Stimulated activated naive CD8-positive, alpha-beta T cell treated with anti-CD3 and anti-CD28 coated beads, Interleukin-15, amount 100 ng/mL, for 72 hours (primary cell): ENCODE results near the gene PAX8.

ENCODE experiments used
- ATAC-seq: fragments of 150-1000 bp; cut with Tn5 transposase; 2 replicates; pipeline ENCODE4 v1.10.0; 2021; ENCODE audit warnings: mild to moderate bottlenecking, moderate library complexity
- DNase-seq, 2 donors: peaks; one replicate each; pipeline ENCODE4 v3.0.0; 2021 to 2022
- H3K27ac Mint-ChIP-seq, 2 donors: one replicate each; pipeline ENCODE4 v1.8.0; 2022; ENCODE audit warnings: mild to moderate bottlenecking in 2 of 2, mixed read lengths in 2 of 2, moderate library complexity in 2 of 2
- H3K27me3 Mint-ChIP-seq: one replicate; pipeline ENCODE4 v1.8.0; 2022; ENCODE audit warnings: mixed read lengths
- H3K4me1 Mint-ChIP-seq: one replicate; pipeline ENCODE4 v1.8.0; 2022; ENCODE audit warnings: mild to moderate bottlenecking, mixed read lengths
- H3K4me3 Mint-ChIP-seq, 2 donors: one replicate each; pipeline ENCODE4 v1.8.0; 2022; ENCODE audit warnings: mild to moderate bottlenecking in 2 of 2, mixed read lengths in 2 of 2, moderate library complexity in 1 of 2
- H3K9me3 Mint-ChIP-seq, 2 donors: one replicate each; pipeline ENCODE4 v1.8.0; 2022; ENCODE audit warnings: mixed read lengths in 2 of 2

Gene PAX8

DNA sequence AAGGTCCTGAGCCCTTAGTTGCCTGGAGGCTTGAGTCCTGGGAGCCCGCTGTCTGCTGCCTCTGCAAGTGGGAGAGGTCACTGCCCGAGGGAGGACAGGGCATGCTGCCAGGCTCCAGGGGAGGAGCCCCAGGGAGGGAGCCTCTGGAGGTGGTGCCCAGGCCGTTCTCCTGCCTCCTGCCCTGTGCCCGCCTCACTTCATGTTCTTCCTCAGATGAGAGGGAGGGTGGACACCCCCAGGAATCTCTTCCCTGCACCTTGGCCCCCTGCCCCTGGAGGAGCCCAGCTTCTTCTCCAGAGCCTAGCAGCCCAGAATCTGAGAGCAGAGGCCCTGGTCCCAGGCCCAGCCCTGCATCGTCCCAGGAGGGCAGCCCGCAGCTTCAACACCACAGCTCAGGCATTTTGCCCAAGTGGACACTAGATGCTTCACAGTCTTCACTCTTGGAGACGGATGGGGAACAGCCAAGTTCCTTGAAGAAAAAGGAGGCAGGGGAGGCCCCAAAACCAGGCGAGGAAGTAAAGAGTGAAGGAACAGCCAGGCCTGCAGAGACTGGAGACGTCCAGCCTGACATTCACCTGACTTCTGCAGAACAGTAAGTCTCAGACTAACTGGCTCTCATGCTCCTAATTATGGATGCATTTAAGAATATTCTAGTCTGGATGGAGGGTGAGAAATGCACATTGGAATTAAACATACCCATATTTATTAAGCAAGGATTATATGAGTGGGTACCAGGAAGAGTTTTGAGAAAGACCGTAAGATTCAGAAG, 92.9 kb downstream of the PAX8 start:
- peaks cover 82% of the 10 kb centered on the region for H3K4me1 Mint-ChIP-seq
- DNase-seq (no peak), ATAC-seq (peak; percentile 27)
- no peaks in the 10 kb centered on the region for H3K27me3 Mint-ChIP-seq
- H3K9me3 Mint-ChIP-seq = no peaks in the 10 kb centered on the region
- peak overlapping the region; percentile 81 to 82 for H3K27ac Mint-ChIP-seq
- no peak overlapping the region for H3K4me3 Mint-ChIP-seq

DNA sequence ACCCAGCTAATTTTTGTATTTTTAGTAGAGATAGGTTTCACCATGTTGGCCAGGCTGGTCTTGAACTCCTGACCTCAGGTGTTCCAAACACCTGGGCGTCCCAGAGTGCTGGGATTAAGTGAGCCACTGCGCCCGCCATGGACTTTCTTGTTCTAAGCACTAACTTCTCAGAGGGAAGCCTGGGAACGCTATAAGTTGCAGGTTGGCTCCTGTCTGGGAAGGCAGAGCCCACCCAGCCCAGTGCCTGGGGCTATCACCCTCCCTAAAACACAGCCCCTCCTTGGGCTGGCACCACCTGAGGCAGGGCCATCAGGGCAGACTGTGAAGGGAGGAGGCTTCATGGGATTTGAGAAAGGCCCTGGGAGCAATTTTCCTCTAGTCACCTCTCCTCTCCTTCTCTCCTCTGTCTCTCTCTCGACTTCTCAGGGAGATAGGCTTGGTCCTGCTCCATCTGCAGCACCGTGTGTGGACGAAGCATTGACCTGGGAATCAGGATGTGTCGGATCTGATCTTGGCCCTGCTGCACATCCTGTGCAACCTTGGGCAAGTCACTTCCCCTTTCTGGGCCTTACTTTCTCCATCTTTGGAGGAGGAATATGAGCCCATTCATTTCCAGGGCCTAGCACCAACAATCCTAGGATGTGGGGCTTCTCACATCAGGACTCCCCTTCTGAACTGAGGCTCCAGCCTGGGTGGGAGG, 94.0 kb downstream of the PAX8 start:
- DNase-seq (no peak), ATAC-seq (no peak)
- H3K4me1 Mint-ChIP-seq = peaks cover 90% of the 10 kb centered on the region
- H3K27ac Mint-ChIP-seq = peak overlapping the region; percentile 39 to 58
- peak overlapping the region in 1 of 2 donors; percentile 47 for H3K4me3 Mint-ChIP-seq
- H3K27me3 Mint-ChIP-seq = no peaks in the 10 kb centered on the region
- H3K9me3 Mint-ChIP-seq = no peaks in the 10 kb centered on the region

DNA sequence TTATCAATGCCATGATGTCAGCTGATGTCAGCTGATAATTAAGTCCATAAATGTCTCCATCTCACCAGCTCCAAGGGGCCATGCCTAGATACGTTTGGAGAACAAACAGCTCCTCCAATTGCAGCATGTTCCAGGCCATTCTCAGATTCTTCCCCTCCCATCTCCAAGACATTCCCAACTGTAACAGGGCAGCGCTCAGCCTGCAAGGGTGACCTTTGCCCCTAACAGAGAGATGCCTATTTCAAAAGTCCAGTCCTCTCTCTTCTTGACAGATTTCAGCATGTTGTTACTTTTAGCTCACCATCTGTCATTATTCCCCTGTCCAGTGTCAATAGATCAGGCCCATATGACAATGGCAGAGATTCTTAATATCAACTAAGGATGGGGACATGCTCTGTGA, 95.0 kb downstream of the PAX8 start:
- no peaks in the 10 kb centered on the region for H3K27me3 Mint-ChIP-seq
- H3K27ac Mint-ChIP-seq = peak overlapping the region; percentile 52 to 55
- peak overlapping the region in 1 of 2 donors; percentile 2 for H3K4me3 Mint-ChIP-seq
- no peaks in the 10 kb centered on the region for H3K9me3 Mint-ChIP-seq
- ATAC-seq = no peak
- DNase-seq = no peak
- peaks cover 92% of the 10 kb centered on the region for H3K4me1 Mint-ChIP-seq

DNA sequence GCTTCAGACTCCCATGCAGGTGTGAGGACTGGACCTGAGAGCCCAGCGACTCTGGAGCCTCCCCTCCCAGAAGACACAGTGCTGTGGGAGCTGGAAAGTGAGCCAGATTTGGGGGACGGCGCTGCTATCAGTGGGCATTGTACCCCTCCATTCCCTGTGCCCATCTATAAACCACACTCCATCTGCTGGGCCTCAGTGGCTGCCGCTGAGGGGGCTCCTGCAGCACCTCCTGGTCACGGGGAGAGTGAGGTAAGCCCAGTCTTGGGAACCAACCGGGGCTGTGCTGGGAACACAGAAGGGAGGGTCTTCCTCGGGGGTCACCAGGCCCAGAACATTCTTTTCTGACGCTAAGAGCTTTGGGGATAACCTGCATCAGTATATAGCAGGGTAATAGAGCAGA, 95.5 kb downstream of the PAX8 start:
- H3K4me1 Mint-ChIP-seq = peaks cover 95% of the 10 kb centered on the region
- no peaks in the 10 kb centered on the region for H3K27me3 Mint-ChIP-seq
- no peak for ATAC-seq
- peak overlapping the region in 1 of 2 donors; percentile 83 for H3K27ac Mint-ChIP-seq
- H3K4me3 Mint-ChIP-seq = no peak overlapping the region
- no peaks in the 10 kb centered on the region for H3K9me3 Mint-ChIP-seq
- no peak for DNase-seq

DNA sequence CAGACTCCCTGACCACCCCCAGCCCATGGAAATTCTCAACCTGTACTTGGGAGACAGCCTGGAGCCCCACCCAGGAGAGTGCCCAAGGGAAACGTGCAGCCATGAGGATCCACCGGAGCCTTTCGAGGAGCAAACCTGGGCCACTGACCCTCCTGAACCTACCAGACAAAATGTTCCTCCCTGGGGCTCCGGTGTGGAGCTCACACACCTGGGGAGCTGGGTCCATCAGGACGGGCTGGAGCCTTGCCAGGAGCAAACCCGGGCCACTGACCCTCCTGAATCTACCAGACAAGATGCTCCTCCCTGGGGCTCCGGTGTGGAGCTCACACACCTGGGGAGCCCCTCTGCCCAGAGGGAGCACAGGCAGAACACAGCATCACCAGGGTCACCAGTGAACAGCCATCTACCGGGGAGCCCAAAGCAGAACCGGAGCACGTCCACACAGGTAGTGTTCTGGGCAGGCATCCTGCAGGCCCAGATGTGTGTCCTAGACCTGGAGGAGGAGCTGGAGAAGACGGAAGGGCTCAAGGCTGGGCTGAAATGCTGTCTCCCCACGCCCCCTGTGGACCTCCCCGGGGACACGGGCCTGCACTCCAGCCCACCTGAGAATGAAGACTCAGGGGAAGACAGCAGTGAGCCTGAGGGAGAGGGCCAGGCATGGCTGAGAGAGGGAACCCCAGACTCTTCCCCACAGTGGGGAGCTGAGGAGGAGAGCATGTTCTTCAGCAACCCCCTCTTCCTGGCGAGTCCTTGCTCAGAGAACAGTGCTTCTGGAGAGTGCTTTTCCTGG, 96.1 kb downstream of the PAX8 start:
- peak overlapping the region in 1 of 2 donors; percentile 16 for H3K4me3 Mint-ChIP-seq
- ATAC-seq = no peak
- peak overlapping the region in 1 of 2 donors; percentile 83 for H3K27ac Mint-ChIP-seq
- no peaks in the 10 kb centered on the region for H3K9me3 Mint-ChIP-seq
- no peaks in the 10 kb centered on the region for H3K27me3 Mint-ChIP-seq
- DNase-seq = no peak
- H3K4me1 Mint-ChIP-seq = peaks cover 97% of the 10 kb centered on the region

DNA sequence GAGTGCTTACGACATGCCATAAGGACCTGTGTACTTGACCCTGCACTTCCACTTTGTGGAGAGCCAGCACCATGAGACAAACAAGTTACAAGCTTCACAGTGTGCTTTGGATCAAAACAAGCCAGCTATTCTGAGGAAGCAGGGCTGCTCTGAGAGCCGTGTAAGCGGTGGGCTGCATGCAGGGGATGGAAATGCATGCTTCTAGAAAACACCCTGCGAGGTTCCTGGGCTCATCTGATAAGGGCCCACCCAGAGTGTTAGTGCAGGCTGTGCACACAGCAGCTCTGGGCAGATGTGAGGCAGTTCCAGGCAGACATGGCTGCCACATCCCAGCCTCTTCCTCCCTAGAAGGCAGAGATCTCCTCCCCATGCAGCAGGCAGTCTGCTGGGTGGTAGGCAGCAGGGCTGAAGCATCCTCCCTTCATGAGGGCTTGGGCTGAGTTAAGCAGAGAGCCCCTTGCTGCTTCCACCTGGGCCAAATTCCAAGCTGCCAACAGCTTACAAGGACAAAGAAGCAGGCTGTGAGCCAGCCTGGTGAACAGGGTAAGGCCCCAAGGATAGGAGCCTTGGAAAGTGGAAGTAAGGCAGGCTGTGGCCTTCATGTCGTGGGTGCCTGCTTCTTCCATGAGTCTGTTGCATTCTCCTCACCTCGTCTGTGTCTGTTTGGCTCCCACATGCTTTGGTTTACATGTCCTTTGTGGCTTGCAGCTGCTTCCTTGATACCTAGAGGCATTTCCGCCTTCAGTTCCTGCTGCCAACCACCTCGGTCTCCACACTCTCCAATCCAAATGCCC, 97.3 kb downstream of the PAX8 start:
- Mint-ChIP-seq H3K4me1 (peaks cover 97% of the 10 kb centered on the region), H3K27me3 (no peaks in the 10 kb centered on the region), H3K27ac (peak overlapping the region; percentile 71 to 97), H3K4me3 (peak overlapping the region; percentile 28 to 79), H3K9me3 (no peaks in the 10 kb centered on the region)
- DNase-seq (no peak), ATAC-seq (no peak)

DNA sequence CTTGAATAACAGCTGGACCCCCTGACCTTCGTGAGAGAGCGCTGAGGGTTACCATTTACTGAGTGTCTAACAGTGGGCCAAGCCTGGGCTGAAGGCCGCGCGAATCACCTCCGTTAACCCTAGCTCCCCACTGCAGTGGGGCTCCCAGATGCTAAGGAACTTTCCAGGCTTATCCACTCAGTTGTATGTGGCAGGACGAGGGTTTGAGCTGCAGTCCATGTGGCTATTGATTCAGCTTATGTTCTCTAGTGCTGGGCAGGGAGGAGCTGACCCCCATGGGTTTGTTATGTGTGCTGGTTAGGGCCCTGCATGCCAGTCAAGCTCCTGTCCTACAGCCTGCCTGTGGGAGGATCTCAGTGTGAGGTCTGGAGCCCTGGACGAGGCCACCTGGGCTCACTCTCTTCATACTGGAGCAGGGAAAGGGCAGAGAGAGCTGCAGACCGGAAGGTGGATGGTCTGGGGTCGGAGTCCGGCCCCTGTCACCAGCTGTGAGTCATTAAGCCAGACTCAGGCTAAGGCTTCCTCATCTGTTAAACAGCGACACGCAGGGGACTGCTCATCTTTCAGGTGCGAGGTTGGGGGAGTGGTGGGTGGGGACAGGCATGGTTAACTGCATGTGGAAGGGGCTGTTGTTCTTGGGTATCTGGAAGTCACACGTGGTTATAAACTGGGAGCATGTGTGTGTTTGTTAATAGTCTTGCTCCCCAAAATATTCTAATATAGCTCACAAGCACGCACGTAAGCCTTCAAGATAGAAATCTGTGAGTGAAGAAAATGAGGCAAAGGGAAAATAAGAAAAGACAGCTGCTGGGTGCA, 98.4 kb downstream of the PAX8 start:
- peak; percentile 34 for ATAC-seq
- Mint-ChIP-seq H3K4me1 (peaks cover 90% of the 10 kb centered on the region), H3K9me3 (no peaks in the 10 kb centered on the region), H3K27ac (peak overlapping the region; percentile 79 to 97), H3K4me3 (peak overlapping the region; percentile 74 to 79), H3K27me3 (no peaks in the 10 kb centered on the region)
- DNase-seq = no peak

DNA sequence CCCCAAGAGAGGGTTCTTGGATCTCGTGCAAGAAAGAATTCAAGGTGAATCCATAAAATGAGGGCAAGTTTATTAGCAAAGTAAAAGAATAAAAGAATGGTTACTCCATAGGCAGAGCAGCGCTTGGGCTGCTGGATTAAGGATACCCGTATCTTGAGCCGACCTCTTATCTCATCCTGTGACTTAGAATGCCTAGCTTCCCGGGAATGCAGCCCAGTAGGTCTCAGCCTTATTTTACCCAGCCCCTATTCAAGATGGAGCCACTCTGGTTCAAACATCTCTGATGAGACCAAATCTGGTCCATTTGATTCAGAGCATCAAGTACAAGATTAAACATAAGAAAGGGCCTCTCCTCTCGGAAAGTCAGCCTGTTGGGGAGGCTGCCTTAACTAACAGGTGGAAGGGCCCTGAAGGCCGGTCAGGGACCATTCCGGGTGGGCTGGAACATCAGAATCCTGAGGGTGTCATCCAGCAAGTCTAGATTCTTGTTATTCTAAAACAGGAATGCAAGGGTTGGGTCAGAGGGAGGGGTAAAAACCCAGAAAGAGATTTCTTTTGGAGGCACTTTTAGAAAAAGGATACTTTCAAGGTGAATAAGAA, 99.2 kb downstream of the PAX8 start:
- ATAC-seq (no peak), DNase-seq (no peak)
- Mint-ChIP-seq H3K4me1 (peaks cover 82% of the 10 kb centered on the region), H3K27ac (no peak overlapping the region), H3K9me3 (no peaks in the 10 kb centered on the region), H3K27me3 (no peaks in the 10 kb centered on the region), H3K4me3 (peak overlapping the region; percentile 48 to 79)

DNA sequence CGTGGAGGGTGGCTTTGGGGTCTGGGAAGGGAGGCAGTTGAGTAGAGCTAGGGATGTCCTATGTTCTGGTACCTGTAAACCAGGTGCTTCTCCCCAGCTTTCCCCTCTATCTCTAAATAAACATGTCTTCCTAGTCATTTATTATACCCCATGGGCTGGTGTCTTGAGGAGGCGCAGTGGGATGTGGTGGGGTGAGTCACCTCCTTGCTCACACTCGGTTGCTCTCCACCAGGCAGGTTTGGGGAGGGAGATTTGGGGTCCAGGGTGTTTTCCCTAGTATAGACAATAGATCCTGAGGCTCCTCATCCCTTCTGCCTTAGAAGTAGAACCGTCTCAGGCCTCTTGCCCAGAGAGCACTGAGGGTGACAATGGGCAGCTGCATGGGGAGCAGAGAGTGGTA, 99.8 kb downstream of the PAX8 start:
- peaks cover 80% of the 10 kb centered on the region for H3K4me1 Mint-ChIP-seq
- H3K9me3 Mint-ChIP-seq = no peaks in the 10 kb centered on the region
- no peaks in the 10 kb centered on the region for H3K27me3 Mint-ChIP-seq
- H3K4me3 Mint-ChIP-seq = peak overlapping the region; percentile 48 to 79
- DNase-seq = peak; percentile 53 to 73
- ATAC-seq = peak; percentile 63
- H3K27ac Mint-ChIP-seq = peak overlapping the region in 1 of 2 donors; percentile 67

DNA sequence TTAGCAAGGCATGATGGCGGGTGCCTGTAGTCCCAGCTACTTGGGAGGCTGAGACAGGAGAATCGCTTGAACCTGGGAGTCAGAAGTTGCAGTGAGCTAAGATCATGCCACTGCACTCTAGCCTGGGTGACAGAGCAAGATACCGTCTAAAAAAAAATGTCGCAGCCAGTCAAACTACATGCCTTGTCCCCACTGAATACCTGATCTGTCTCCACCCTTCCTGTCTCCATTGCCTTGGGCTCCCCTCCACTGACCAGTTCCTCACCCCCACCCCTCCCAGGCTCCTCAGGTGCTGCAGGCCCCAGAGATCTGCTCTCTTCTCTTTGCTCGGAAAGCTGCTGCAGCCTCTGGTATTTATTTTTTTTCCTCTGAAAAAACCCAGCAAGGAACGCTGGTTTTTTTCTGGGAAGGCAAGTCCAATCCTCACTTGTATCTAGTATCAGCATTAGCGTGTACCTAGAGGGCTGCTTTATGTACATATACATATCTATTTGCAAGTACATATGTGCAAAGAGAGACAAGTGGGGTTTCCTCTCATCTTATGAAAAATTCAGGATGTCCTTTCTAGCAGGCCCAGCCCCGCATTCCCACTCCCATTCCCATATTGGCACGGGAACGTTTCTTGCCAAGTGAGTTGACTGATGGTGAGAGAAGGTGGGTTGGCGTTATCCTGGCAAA, 100.5 kb downstream of the PAX8 start:
- ATAC-seq = no peak
- Mint-ChIP-seq H3K4me1 (peaks cover 80% of the 10 kb centered on the region), H3K27ac (peak overlapping the region in 1 of 2 donors; percentile 67), H3K9me3 (no peaks in the 10 kb centered on the region), H3K27me3 (no peaks in the 10 kb centered on the region), H3K4me3 (peak overlapping the region; percentile 48 to 79)
- DNase-seq = no peak

DNA sequence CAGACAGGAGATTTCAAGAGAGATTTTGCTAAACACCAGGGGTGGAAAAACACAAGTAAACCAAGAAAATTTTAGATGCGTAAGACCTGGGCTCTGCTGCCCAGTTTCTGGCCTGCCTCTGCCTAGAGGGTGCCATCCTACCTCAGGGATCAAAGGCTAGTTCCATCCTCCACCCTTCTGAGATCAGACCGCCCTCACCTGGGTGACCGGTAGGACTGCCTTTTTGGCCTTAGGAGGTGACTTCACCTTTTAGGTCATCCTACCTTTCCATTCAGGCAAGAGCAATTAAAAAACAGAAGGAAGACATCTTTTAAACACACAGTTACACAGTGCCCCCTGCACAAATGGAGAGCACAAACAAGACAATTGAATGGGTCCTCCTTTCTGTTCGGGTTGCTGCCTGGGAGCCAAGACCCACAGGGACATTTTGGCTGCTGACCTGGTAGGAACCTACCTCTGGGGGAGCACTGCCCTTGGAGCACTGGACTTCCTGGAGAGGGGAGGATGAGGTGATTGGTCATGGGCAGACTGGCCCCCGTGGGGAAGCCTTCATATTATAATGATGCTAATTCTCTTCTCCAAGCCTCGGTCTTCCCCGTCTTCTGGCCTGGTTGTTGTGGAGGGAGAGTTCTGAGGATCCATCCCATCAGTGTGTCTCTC, 101.9 kb downstream of the PAX8 start:
- Mint-ChIP-seq H3K9me3 (no peaks in the 10 kb centered on the region), H3K27me3 (no peaks in the 10 kb centered on the region), H3K4me1 (peaks cover 80% of the 10 kb centered on the region), H3K27ac (peak overlapping the region; percentile 67 to 89), H3K4me3 (peak overlapping the region; percentile 79 to 94)
- DNase-seq (no peak), ATAC-seq (no peak)

DNA sequence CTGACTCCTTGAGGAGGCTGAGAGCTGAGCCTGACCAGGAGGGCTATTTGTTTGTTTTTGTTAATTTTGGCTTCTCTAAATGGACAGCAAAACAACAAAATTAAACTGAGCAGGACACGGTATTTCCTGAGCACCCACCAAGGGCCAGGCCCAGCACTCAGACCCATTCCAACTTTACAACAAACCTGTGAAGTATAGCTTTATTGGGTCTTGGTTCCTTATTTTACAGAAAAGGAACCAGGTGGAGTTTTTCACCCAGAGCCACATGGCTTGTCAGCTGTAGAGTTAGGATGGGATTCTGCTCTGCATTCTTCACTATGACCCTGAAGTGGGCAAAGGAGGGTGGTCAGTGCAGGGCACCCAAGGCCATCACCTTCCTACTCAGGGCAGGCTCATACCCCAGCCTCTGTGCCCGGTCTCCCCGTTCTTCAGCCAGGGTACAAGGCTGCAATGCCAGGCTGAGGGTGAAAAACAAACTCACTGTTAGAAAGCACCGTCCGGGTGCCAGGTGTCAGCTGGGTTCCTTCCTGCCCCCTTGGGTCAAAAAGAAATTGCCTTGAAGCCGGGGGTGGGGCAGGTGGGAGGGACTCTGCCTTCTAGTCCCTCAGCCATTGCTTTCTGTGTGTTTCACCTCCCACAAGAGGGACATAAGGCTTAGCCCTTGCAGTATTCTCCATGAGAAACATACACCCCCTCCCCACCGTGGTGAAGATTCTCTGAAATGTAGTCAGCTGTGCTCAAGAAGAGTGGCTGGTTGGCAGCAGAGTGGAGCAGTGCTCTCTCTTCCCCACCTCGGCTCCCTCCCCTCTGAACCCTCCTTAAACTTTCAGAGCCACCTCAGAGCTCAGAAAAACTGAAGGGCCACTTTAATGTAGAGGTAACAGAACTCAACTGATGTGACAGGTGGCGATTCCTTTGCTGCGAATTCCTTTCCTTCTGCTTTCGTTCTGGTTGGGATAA, 102.7 kb downstream of the PAX8 start:
- no peaks in the 10 kb centered on the region for H3K27me3 Mint-ChIP-seq
- no peak for DNase-seq

More for the DNA sequence above, 102.7 kb downstream of the PAX8 start:
- Mint-ChIP-seq H3K4me1 (peaks cover 80% of the 10 kb centered on the region), H3K27ac (peak overlapping the region; percentile 90 to 94), H3K9me3 (peaks cover 4% of the 10 kb centered on the region in 2 donors), H3K4me3 (peak overlapping the region; percentile 79 to 94)
- no peak for ATAC-seq
